Nephron progenitor cell (in vitro differentiated cells): ENCODE results near the gene OR2S2.

Experiments
- DNase-seq: peaks from one replicate; pipeline ENCODE4 v3.0.0; 2021
- H3K27ac Mint-ChIP-seq: 2 replicates; pipeline ENCODE4 v1.8.0; 2021; ENCODE audit warnings: mild to moderate bottlenecking, moderate library complexity, mixed read lengths
- H3K27me3 Mint-ChIP-seq: 2 replicates; pipeline ENCODE4 v1.8.0; 2021; ENCODE audit warnings: mild to moderate bottlenecking, low read depth, mixed read lengths; ENCODE audit not compliant: poor library complexity
- H3K36me3 Mint-ChIP-seq: 2 replicates; pipeline ENCODE4 v1.8.0; 2021; ENCODE audit warnings: low read depth, mixed read lengths
- H3K4me1 Mint-ChIP-seq: 2 replicates; pipeline ENCODE4 v1.8.0; 2021; ENCODE audit warnings: mixed read lengths
- H3K4me3 Mint-ChIP-seq: 2 replicates; pipeline ENCODE4 v1.8.0; 2021; ENCODE audit warnings: mild to moderate bottlenecking, moderate library complexity, mixed read lengths
- H3K9me3 Mint-ChIP-seq: 2 replicates; pipeline ENCODE4 v1.8.0; 2021; ENCODE audit warnings: mild to moderate bottlenecking, moderate library complexity, mixed read lengths
- CTCF ChIP-seq: fragments of 200-600 bp; sonication (generic); IDR thresholded peaks from 2 replicates; pipeline ENCODE4 v1.5.0; 2021; ENCODE audit warnings: antibody characterized with exemption

Gene OR2S2

GRCh38 chr9:35910613-35911359, 47.2 kb downstream of the OR2S2 start:
- H3K27me3 Mint-ChIP-seq: peaks cover 2% of the 10 kb centered on the region
- no peak overlapping the region for H3K27ac Mint-ChIP-seq
- H3K4me3 Mint-ChIP-seq: peak overlapping the region; percentile 5
- H3K9me3 Mint-ChIP-seq: no peaks in the 10 kb centered on the region
- H3K4me1 Mint-ChIP-seq: peaks cover 47% of the 10 kb centered on the region
- TF ChIP-seq CTCF: no peak
- H3K36me3 Mint-ChIP-seq: no peaks in the 10 kb centered on the region
- no peak for DNase-seq

- Mint-ChIP-seq H3K27ac (peak overlapping the region; percentile 92), H3K4me3 (no peak overlapping the region), H3K36me3 (no peaks in the 10 kb centered on the region), H3K9me3 (no peaks in the 10 kb centered on the region), H3K27me3 (peaks cover 2% of the 10 kb centered on the region), H3K4me1 (peaks cover 55% of the 10 kb centered on the region)
- no peak for DNase-seq
- no peak for TF ChIP-seq CTCF
Observed at GRCh38 chr9:35909687-35910612, 48.0 kb downstream of the OR2S2 start.

GRCh38 chr9:35909274-35909673, 48.7 kb downstream of the OR2S2 start, which contains the start of gene SPAAR:
Gene SPAAR, plus strand, starts transcription at chr9:35909490. Its CDS starts 974 bp downstream, at chr9:35910464.
- Mint-ChIP-seq H3K4me1 (peaks cover 62% of the 10 kb centered on the region), H3K27ac (peak within 1 kb of the TSS; percentile 97), H3K36me3 (no peaks in the 10 kb centered on the region), H3K27me3 (peaks cover 3% of the 10 kb centered on the region), H3K9me3 (no peaks in the 10 kb centered on the region), H3K4me3 (no peak within 1 kb of the TSS)
- TF ChIP-seq CTCF: no peak
- no peak for DNase-seq

GRCh38 chr9:35908504-35909125, 49.3 kb downstream of the OR2S2 start:
- Mint-ChIP-seq H3K4me1 (peaks cover 68% of the 10 kb centered on the region), H3K27me3 (peaks cover 6% of the 10 kb centered on the region), H3K4me3 (no peak overlapping the region), H3K36me3 (no peaks in the 10 kb centered on the region), H3K9me3 (no peaks in the 10 kb centered on the region), H3K27ac (peak overlapping the region; percentile 97)
- DNase-seq: no peak
- TF ChIP-seq CTCF: no peak

- Mint-ChIP-seq H3K4me3 (peak overlapping the region; percentile 3), H3K27ac (peak overlapping the region; percentile 97), H3K27me3 (peaks cover 7% of the 10 kb centered on the region), H3K9me3 (no peaks in the 10 kb centered on the region), H3K4me1 (peaks cover 69% of the 10 kb centered on the region), H3K36me3 (no peaks in the 10 kb centered on the region)
- no peak for DNase-seq
- no peak for TF ChIP-seq CTCF
Observed at GRCh38 chr9:35907711-35908503, 50.0 kb downstream of the OR2S2 start.
